LHCN-M2 (cell line): ENCODE measurements around the gene DMRT1. TPM values are rescaled to one million over a fixed set of nuclear protein-coding genes. Genes with fewer than 3 reads are reported as not detected.

Source experiments
- DNase-seq: peaks from one replicate; pipeline ENCODE4 v3.0.0-alpha.2; 2012; ENCODE audit warnings: low read depth
- total RNA-seq: library from RNA; depleted of rRNA; stranded (reverse); fragments of >200 nt; gene quantifications from 2 replicates; pipeline ENCODE4 v1.2.3, GENCODE V29; 2014

Gene DMRT1
- total RNA-seq, 1 experiment from 2014 or later, result not detected

DNA sequence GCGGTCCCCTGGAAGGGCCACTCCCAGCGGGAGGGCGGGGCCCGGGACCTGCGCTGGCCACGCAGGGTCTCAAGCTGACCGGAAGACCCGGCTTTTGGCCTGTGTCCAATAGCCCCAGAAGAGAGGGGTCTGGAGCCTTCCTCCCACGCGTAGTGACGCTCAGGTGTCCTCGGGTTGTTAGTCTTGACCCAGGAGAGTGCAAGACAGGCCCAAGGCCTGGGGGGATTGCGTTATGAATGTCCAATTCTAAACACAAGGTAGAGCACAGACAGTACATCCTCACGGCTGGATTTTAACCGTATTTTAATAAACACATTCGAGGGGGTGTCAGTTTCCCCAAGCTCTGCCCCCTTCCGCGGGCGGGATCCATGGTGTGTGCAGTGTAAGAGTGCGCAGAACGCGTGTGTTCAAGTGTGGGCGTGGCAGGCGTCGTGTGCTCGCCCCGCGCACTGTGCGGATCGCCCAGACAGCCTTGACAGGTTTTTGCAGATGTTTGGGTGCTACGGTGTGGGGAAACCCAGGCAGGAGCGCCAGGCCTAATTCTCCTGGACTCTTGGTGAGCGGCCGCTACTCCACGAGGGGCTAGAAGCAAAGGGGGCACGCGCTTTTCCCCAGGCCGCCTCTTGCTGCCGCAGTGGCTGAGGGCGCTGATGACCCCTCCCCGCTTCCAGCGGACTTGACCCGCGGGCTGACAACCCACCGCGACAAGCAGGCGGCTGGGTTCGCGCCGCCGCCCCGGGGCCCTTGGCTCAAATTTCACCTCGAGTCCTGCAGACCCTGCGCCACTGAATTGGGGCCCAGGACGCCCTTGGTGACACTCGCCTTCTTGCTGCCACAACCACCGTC, 128.9 kb downstream of the DMRT1 start:
- DNase-seq, result no peak

DNA sequence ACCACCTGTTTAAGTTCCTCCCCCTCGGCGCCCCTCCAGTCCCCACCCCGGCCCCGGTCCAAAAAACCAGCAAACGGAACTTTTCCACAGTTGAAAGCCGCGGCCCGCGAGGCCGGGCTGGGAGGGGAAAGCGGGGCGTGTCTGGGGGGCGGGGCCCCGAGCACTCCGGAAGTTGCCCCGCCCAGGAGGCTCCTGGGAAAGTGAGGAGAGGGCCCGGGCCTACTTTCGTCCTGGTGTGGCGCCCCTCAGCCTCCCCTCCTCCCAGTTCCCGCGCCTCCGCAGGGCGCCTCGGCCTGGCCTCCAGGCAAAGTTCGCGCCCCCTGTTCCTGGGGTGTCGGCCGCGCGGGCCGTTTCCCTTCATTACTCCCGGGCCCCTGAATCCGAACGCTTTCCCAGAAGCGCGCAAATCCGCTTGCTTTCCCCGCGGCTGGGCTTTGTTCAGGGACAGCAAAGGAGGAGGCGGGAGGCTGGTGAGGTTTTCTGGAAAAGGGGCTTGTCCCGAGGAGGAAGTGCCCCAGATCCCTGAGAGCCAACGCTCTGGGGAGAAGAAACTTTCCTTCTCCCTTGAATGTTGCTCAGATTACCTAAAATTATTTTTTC, 130.5 kb downstream of the DMRT1 start:
- no peak for DNase-seq

DNA sequence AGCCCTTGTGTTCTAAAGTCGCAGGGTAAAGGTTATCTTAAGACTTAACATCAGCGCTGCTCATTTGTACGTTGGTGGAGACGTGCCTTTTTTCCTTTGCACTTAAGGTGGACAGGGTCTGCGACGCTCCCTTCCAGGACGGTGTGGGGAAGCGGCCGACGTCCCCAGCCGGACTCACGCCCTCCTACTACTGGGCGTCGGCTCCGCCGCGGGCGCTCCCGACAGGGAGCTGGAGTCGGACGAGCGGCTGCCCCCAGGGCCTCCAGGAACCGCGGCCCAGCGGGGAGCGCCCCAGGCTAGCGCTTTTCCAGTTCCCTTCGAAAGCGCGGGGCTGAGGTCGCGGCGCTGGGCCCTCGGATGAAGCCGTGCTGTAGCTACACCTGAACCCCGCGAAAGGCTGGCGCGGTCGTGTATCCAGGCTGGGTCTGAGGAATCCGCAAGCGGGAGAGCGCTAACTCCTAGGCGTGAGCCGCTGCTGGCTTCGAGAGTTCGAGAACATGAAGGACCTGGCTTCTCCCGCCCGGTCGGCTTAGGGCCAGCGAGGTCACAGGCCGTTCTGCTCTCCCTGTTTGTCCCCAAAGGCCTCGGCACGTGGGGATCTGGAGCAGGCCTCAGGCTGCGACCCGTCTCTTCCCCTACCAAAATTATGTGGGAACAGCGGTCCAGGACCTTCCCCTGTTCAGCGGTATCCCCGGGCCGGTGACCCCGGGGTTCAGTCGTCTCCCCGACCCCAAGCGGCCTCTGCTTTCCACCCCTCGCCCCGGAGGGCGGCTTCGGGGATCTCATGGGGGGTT, 131.2 kb downstream of the DMRT1 start:
- no peak for DNase-seq

- DNase-seq, result no peak
Measured at GRCh38 chr9:973295-973834, 131.9 kb downstream of the DMRT1 start.

DNA sequence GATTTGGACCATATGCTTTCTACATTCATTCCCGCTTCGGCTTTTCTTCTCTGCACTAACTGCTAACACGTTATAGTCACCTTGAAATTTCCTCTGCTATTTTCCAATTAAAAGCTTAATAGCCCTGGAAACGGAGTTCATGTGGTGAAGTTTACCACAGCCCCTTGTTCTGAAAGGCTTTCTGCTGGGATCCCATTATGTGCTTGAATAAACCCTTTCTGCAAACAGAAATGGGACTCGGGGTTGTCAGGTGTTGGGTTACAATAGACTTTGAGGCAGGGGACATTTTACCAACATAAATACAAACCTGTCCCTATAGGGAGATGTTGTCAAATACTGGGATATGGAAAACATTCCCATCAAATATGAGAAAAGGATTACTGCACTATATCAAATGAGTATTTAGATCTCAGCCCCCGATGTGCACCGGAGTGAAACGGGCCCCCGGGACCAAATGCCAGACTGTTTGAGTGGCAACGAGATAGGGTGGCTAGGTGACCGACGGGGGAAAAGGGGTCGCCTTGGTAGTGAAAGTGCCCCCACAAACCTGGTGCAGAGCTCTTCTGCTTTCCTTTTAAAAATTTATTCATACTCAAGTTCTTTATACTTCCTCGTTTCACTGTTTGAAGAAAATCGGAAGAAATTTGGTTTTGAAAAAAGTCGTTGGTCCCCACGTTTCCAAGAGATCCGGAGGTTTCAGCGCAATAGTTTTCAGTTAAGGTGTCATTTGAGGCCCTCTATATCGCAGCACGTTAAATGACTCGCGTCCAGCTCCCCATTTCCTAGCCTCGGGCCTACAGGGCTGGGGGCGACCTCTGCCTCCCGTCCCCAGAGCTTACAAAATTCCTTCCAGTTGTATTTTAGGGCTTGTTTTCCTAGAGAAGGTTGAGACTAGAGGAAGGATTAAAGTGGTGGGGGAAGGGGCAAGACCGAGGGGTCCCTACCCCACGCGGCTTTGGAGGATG, 132.8 kb downstream of the DMRT1 start:
- DNase-seq, result no peak

GRCh38 chr9:974996-975739, 133.7 kb downstream of the DMRT1 start:
- DNase-seq, result no peak

DNA sequence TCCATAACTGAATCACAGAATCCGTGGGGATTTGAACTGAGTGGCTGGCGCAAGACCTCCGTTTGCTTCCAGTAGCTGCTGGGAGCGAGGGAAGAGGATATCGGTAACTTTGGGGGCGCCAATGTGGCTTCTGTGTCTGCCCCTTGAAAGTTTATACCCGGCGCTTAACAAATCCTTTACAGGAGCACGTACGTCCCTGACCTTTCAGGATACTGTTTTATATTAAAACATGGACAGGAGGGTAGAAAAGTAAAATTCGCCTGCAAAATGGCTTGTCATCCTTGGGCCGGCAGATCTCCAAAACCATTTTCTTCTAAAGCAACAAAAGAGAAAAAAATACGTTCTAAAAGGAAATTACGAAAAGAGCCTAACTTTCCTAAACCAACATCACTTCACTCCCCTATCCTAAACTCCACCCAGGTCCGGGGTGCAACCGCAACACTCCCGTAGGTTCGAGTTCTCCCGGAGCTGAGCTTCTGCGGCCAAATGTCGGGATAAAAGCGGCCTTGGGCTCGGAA, 134.3 kb downstream of the DMRT1 start:
- DNase-seq, result no peak

DNA sequence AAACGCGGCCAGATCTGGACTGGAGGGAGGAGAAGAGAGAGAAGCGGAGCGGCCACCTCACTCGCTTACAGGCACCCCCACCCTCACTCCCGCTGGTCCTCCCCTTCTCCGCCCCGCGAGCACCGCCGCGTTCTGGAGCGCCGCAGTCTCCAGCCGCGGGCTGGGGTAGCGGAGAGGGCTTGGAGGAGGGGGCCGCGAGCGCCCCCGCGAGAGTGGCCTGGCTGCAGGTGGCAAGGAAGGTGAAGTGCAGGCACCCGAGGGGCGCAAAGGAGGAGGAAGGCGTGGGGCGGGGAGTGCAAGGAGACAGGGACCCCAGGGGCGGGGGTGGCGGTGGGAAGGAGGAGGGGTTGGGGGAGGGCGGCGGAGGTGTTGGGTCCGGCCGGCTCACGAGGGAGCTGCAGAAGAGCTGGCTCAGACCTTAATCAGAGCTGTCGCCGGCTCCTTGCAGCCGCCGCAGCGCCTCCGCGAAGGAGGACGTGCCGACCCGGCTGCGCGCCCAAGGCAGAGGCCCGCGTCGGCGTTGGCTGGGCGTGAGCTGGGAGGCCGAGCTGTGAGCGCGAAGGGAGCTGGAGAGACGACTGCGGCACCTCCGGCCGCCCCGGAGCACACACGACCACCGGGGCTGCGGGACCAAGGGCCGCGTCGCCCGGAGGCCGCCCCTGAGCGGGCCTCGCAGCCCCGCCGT, 134.9 kb downstream of the DMRT1 start, which contains the start of gene DMRT3:
TSS of gene DMRT3 (plus strand) at position 398 of the 685 bp plus-strand sequence. CDS start 347 bp downstream, outside the sequence.
- DNase-seq, result no peak

GRCh38 chr9:976943-977837, 135.7 kb downstream of the DMRT1 start:
- no peak for DNase-seq

DNA sequence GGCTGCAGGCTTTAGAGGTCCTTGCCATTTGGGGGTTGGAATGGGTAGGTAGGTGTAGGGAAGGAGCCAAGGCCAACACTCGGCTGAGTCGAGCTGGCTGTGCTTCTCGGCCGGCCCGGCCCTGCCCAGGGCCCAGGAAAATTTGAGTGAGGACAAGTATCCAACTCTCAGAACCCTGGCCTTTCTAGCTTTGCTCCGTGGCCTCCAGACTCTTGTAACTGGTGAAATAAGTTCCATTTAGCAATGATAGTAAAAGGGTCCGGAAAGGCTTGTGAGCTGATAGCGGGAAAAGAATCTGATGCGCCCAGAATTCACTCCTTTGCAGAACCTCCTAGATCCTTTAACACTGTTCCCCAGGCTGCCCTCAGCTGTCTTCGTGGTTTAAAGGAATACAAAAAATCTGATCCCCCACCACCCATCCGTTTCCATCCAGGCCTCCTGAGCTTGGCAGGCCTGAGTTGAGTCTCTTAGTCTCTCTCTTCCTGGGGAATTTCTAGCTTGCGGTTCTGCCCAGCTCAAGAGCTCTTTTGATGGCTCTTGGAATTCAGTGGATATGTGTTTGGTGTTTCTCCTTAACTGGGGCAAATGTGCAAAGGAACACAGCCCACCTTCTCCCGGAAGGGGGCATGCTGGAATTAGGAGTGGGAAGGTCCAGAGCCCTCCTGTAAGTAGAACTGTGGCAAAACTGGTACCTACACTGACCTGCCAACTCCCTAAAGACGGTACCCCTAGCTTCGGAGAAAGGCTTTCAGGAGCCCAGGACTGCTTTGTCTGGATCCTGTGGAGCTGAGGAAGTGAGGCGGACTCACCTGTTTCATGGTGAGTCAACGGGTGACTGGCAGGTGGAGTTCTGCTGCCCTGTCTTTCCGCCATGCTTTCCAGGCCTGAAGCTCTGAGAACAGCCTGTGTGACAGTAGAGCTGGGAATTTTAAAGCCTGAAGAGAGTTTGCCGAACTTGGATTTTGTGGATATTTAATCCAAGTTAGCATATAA, 136.6 kb downstream of the DMRT1 start:
- DNase-seq, result no peak

DNA sequence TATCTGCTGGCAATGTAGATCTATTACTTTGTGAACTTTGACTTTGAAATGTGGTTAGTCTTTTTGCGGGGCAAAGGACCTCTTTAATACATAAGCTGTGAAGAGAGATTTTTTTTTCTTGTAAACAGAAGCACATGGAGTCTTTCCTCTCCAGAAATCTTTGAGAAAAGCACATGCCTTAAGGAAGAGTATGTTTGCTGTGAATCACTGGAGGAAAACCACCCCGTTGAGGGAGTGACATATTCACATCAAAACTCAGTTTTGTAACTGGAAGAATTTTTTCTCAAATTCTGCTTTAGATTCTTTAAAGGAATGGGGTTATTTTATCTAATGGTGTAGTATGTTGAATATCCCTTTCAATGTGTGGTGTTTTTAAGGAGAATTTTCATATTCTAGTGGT, 138.5 kb downstream of the DMRT1 start:
- no peak for DNase-seq

- DNase-seq, result no peak
Measured at GRCh38 chr9:980640-981039, 139.1 kb downstream of the DMRT1 start.

GRCh38 chr9:981491-981898, 140.0 kb downstream of the DMRT1 start:
- DNase-seq, result no peak

- peak; percentile 29 for DNase-seq
Measured at GRCh38 chr9:982394-983230, 141.1 kb downstream of the DMRT1 start.

DNA sequence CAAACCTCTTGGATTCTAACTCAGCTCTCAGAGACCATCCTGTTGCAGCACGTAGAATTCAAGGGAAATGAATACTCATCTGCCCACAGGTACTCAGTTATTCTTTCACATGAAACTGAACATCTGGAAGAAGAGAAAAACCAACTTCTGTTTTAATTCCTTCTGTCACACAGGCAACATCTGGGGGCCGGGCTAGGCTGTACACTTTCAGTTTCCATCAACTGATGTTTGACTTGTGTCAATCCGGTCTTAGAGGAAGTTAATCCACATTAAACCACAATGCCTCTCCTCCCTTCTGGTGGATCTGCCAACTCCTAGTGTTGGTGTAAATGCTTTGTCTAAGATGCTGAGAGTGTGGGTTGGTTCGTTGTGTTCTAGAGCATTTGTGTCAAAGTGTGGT, 152.5 kb downstream of the DMRT1 start:
- DNase-seq, result no peak

- DNase-seq, result peak; percentile 72
Measured at GRCh38 chr9:995192-995591, 153.7 kb downstream of the DMRT1 start.
